AG10803 (cell line): ENCODE data around the gene ZNRF1.
A peak's percentile ranks its signal among the peaks of the same experiment; 100 is the strongest.

ENCODE experiments used
- DNase-seq: peaks from one replicate; pipeline ENCODE4 v3.0.0; 2010; ENCODE audit warnings: low read depth
- H3K4me3 ChIP-seq: 2 replicates; pipeline ENCODE4 v1.5.1; 2011; ENCODE audit warnings: mild to moderate bottlenecking, low read length, control low read depth
- TF ChIP-seq, protein P1 (sequence below): conservative IDR thresholded peaks from 2 replicates; pipeline ENCODE4 v1.5.1; 2011; ENCODE audit warnings: mild to moderate bottlenecking, low read length, control low read depth, inconsistent platforms

The ZNRF1 gene

DNA sequence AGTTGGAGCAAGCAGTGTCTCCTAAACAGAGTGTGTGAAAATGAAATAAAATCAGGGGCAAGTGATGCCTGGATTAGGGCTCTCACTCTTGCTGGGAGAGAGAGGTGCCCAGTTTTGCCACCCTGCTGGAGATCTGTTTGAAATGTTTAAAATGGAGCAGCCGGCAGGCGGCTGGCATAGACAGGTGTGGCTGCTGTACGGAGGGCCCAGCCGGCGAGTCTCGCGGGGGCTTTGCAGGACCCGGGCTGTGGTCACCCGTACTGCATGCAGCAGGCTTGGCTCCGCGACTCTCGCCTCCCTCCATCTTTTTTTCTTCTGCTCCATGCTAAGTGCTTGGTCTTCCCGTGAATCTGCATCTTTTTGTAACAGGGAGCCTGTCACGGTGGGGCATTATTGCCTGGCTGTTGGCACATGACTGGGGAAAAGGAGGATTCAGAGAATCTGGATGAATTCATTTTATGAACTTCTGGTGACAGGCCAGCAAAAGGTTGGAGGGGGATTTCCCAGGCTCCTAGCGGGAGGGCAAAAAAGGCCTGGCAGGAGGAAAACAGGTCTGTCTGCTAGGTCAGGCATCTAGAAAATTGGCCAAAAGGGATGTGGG lies 1.8 kb downstream of the ZNRF1 start:
- DNase-seq = no peak
- peak overlapping the region; percentile 71 for H3K4me3 ChIP-seq
- TF ChIP-seq, protein P1, sequence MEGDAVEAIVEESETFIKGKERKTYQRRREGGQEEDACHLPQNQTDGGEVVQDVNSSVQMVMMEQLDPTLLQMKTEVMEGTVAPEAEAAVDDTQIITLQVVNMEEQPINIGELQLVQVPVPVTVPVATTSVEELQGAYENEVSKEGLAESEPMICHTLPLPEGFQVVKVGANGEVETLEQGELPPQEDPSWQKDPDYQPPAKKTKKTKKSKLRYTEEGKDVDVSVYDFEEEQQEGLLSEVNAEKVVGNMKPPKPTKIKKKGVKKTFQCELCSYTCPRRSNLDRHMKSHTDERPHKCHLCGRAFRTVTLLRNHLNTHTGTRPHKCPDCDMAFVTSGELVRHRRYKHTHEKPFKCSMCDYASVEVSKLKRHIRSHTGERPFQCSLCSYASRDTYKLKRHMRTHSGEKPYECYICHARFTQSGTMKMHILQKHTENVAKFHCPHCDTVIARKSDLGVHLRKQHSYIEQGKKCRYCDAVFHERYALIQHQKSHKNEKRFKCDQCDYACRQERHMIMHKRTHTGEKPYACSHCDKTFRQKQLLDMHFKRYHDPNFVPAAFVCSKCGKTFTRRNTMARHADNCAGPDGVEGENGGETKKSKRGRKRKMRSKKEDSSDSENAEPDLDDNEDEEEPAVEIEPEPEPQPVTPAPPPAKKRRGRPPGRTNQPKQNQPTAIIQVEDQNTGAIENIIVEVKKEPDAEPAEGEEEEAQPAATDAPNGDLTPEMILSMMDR = no peak

DNA sequence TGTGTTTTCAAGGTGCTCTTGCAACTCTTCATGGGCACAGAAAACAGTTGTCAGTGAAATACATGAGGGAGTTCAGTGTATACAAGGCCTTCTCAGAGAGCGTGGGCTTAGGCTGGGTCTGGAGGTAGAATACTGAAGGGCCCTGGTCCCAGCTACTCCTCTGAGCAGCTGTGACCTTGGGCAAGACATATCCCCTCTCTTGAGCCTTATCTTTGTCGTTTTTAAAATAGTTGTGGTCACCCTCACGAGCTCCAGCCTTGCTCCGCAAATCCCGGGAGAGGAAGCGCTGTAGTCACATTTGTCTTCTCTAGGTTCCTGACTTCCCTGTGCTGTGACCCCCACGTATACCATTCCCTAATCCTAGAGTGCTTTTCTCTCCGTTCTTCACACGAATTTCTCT lies 3.6 kb downstream of the ZNRF1 start:
- TF ChIP-seq, protein P1 = no peak
- no peak overlapping the region for H3K4me3 ChIP-seq
- DNase-seq = no peak

DNA sequence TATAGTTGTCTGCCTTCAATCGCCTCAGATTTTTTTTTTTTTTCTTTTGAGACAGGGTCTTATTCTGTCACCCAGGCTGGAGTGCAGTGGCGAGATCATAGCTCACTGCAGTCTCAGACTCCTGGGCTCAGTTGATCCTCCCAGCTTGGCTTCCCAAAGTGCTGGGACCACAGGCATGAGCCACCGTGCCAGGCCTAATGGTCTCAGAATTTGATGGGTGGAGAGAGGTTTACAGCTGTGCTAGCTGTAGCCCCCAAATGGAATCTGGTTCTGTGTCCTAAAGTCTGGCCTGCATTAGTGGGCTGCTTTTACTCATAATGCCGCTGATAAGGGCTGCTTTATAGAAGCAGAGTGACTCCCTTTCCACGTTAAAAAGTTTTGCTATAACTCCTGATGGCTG lies 5.1 kb downstream of the ZNRF1 start:
- TF ChIP-seq, protein P1 = no peak
- no peak for DNase-seq
- no peak overlapping the region for H3K4me3 ChIP-seq

DNA sequence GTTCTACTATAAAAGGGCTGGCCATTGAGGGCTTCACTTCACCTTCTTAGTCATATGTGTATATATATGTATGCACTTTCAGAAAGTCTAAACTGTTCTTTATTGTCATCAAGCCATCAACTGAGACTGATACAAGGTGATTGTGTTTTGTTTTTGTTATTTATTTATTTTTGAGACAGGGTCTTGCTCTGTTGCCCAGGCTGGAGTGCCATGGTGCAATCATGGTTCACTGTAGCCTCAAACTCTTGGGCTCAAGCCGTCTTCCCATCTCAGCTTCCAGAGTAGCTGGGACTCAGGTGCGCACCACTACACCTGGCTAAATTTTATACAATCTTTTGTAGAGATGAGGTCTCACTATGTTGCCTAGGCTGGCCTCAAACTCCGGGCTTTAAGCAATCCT lies 5.6 kb downstream of the ZNRF1 start:
- TF ChIP-seq, protein P1 = no peak
- no peak overlapping the region for H3K4me3 ChIP-seq
- DNase-seq = no peak

DNA sequence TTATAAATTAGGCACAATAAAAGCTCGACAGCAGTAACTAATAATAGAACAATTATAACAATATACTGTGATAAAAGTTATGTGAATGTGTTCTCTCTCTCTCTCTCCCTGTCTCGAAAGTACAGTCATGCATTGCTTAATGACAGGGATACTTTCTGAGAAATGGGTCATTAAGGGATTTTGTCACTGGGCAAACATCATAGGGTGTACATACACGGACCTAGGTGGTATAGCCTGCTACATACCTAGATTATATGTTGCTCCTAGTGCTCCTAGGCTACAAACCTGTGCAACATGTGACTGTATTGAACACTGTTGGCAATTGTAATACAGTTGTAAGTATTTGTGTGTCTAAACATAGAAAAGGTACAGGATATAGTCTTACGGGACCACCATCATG lies 6.9 kb downstream of the ZNRF1 start:
- no peak overlapping the region for H3K4me3 ChIP-seq
- DNase-seq = no peak
- TF ChIP-seq, protein P1 = no peak

DNA sequence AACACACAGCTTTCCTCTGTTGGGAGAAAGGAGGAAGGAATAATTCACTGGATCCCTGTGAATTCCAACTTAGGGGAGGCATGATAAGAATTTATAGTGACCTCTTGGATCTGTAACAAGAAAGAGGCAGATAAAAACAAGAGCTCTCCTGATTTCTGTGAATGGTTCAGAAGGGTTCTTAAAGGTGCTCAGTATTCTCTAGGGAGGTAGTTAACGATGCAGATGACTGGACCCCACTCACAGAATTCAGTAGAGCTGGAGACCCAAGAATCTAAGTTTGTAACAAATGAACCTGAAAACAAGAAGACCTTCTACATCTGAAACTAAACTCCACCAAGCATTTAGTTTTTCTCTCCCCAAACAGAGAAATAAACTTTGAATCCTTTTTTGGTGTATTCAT lies 8.6 kb downstream of the ZNRF1 start:
- DNase-seq = no peak
- H3K4me3 ChIP-seq = no peak overlapping the region
- TF ChIP-seq, protein P1 = no peak

DNA sequence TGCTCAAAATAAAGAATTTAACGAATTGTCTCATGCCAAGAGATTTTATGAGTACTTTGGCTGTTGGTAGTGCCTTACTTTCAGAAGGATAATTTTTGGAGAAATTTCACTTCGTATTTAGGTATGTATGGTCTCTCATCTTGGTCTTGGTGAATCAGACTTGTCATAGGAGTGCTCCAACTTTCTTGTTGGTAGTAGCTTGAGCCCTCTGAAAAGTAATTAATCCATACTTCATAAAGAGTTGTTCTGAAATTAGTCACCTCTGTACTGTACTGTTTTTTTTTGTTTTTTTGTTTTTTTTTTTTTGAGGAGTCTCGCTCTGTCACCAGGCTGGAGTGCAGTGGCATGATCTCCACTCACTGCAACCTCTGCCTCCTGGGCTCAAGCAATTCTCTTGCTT lies 11.6 kb downstream of the ZNRF1 start:
- H3K4me3 ChIP-seq = no peak overlapping the region
- no peak for DNase-seq
- TF ChIP-seq, protein P1 = no peak
